Activated CD4-positive, alpha-beta T cell treated with anti-CD3 and anti-CD28 coated beads, Interleukin-2, Interleukin-4, amounts not matched to agents 100 ng/mL and 50 ng/mL, durations not matched to agents 16 hours and 8 hours (primary cell): ENCODE data around the gene UNC13D.
"Not testable (repeated sequence)": the region's sequence is repeated elsewhere in the genome, so short reads cannot be mapped to it uniquely, and the experiment has no call there.

Experiments
- DNase-seq: peaks from one replicate; pipeline ENCODE4 v3.0.0-alpha.2; 2020; ENCODE audit warnings: low spot score

UNC13D gene

DNA sequence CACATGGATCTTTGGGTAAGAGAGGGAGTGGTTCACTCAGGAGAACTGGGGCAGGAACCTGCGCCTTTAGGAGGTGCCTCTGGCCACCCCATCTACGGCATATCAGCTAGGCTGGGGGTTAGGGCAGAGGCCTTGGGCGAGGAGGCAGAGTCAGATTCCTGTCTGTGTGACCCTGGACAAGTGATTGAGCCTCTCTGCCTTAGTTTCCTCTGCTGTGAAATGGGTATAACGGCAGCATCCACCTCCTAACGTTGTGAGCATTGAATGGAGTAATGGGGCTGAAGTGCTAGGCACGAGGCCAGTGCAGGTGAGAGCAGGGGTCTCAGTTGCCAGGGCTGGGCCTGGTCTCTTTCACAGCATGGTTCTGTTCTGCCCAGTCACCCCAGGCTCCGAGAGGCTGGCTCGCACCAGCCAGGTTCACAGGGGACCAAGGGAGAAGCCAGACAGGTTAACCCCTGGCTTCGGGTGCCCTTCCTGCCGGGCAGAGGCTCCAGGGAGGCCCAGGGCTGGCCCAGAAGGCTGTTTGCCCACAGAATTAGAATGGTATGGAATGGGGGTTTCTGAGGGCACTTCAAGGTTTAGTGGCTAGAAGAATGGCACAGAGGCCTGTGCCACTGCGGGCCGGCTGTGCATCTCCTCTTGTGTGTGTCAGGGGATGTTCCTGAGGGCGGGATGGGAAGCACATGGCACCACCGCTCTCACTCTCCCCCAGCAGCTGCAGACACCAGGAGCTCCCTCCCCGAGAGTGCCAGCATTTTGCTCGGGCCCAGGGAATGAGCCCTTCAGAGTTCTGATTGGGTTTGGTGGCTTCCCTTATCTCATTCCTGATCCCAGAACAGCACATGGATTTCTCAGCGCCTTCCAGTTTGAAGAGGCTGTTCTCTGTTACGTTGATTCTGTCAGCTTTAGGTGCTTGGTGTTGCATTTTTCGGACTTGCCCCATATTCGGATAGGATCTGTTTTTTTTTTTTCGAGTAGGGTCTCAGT, 23.8 kb downstream of the UNC13D start:
- DNase-seq = no peak

DNA sequence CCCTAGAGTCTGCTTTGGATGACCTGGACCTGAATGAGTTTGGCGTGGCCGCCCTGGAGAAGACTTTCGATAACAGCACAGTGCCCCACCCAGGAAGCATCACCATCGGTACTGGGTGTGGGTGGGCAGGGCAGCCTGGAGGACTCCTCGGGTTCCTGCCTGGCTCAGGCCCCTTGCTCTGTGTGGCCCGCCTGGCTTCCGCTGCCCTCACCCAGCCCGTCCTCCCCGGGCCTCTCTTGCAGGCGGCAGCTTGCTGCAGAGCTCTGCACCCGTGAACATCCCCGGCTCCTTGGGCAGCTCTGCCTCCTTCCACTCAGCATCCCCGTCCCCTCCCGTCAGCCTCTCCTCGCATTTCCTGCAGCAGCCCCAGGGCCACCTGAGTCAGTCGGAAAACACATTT, 24.5 kb downstream of the UNC13D start:
- no peak for DNase-seq

DNA sequence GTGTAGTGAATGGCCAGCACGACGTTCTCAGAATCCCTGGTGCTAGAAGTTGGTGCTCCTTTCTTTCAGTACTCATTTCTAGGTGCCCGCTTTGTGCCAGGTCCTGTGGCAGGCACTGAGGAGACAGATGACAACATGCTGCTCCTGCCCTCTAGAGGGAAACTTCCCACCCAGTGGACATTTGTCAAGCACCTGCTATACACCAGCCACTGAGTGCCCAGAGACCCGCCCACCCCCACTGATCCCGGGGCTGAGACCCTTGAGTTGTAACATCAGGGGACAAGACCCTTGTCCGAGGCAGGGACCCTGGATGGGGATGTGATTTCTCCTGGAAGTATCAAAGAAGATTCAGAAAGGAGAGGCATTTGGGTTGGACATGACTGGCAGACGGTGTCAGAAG, 25.1 kb downstream of the UNC13D start:
- DNase-seq = no peak

DNA sequence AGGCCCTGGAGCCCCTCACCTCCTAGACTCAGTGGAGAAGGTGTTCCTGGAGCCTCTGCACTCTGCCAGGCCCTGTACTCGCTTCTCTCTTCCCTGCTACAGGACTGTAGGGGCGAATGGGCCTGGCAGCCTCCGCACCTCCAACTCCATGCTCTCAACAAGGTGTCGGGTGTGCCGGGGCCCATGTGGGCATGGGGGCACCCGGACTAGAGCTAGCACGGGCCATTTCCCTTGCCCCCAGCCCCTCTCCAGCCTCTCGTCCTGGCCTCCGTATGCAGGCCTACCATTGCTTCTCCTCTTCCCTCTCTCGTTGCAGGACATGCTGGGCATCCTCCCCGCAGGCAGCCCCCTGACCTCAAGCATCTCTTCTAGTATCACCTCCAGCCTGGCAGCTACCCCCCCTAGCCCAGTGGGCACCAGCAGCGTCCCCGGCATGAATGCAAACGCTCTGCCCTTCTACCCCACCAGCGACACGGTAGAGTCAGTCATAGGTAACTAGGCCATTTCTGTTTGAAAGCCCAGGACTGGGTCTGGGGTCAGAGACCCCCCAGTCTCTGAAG, 25.8 kb downstream of the UNC13D start:
- DNase-seq = no peak

- DNase-seq = no peak
Observed at GRCh38 chr17:75817571-75817970, 26.6 kb downstream of the UNC13D start.

- DNase-seq = no peak
Observed at GRCh38 chr17:75816693-75817092, 27.5 kb downstream of the UNC13D start.

GRCh38 chr17:75815399-75815798, 28.8 kb downstream of the UNC13D start:
- no peak for DNase-seq

DNA sequence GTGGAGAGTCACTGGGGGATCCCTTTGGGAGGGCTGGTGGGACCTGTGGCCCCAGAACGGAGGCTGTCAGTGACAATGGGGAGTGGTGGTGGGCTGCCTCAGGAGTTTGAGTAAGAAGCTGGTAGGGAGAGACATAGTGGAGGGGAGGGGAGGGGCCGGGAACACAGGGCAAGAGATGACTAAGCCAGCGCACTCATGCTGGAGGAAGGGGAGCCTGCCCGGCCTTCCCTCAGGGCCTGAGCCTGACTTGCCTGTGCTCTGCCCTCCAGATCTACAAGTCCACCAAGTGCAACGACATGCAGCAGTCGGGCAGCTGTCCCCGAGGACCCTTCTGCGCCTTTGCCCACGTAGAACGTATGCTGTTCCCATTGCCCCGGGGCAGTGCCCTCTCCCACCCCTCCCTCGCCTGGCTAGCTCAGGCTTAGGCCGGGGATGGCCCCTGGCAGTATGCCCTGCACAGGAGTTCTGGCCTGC, 29.3 kb downstream of the UNC13D start:
- DNase-seq = no peak

DNA sequence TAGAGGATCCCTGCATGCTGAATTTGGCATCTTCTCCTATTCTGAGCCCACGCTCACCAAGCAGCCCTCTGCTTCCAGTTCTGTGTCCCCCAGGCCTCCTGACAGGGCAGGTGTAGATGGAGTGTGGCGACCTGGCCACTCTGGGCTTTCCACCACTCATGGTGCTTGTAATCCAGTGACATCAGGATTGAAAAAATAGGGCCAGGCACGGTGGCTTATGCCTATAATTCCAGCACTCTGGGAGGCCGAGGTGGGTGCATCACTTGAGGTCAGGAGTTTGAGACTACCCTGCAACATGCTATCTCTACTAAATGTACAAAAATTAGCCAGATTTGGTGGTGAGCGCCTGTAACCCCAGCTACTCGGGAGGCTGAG, 30.2 kb downstream of the UNC13D start:
- no peak for DNase-seq

- no peak for DNase-seq
Observed at GRCh38 chr17:75813081-75814020, 30.9 kb downstream of the UNC13D start.

DNA sequence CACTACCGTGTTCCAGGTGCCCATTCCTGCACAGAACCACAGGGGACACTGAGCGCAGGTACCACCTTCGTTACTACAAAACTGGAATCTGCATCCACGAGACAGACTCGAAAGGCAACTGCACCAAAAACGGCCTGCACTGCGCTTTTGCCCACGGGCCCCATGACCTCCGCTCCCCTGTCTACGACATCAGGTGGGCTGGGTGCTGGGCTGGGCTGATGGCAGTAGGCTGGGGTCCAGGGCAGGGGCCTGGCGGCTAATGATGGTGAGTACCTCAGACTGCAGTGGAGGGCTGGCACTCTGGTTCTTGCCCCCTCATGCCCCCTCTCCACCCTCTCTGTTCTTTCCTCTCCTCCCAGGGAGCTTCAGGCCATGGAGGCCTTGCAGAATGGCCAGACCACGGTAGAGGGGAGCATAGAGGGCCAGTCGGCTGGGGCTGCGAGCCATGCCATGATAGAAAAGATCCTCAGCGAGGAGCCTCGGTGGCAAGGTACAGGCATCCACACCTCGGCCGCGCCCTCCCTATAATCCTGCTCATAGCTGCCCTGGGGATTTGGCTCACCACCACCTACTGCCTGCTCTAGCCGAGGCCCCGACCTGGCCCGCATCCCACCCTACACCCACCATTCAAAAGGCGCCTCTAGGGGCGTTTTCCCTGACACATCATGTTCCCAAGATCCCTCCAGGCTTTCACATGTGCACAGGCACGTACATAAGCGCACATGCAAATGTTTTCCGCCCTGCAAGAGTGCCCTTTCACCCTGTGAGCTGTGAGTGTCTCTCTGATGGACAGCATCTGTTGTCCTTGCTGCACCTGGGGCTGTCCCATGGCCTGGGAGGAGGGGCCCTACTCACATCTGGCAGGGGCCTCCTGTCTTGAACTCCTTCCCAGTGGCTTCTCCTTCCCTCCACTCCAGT, 31.8 kb downstream of the UNC13D start:
- DNase-seq = no peak

- DNase-seq = no peak
Observed at GRCh38 chr17:75811174-75811573, 33.0 kb downstream of the UNC13D start.

DNA sequence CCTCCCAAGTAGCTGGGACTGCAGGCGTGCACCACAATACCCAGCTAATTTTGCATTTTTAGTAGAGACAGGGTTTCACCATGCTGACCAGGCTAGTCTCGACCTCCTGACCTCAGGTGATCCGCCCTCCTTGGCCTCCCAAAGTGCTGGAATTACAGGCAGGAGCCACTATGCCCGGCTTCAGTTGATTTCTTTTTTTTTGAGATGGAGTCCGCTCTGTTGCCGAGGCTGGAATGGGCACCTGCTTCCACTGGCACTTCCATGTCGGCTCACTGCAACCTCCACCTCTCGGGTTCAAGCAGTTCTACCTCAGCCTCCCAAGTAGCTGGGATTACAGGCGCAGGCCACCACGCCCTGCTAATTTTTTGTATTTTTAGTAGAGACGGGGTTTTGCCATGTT, 33.4 kb downstream of the UNC13D start:
- not testable (repeated sequence) for DNase-seq

DNA sequence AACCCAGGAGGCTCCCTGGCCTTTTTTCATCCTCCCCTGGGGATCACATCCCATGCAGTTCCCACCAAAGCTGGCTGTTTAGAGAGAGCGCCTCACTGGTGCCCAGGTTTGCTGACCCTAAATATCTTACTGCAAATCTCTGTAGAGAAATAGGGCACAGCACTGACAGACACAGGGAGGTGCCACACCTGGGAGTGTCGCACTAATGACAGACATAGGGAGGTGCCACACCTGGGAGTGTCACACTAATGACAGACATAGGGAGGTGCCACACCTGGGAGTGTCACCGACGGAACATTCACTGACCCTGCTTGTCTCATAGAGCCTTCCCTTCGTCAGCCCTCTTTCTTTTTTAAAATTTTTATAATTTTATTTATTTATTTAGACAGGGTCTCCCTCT, 34.0 kb downstream of the UNC13D start:
- no peak for DNase-seq

- DNase-seq = no peak
Observed at GRCh38 chr17:75809631-75810111, 34.5 kb downstream of the UNC13D start.

DNA sequence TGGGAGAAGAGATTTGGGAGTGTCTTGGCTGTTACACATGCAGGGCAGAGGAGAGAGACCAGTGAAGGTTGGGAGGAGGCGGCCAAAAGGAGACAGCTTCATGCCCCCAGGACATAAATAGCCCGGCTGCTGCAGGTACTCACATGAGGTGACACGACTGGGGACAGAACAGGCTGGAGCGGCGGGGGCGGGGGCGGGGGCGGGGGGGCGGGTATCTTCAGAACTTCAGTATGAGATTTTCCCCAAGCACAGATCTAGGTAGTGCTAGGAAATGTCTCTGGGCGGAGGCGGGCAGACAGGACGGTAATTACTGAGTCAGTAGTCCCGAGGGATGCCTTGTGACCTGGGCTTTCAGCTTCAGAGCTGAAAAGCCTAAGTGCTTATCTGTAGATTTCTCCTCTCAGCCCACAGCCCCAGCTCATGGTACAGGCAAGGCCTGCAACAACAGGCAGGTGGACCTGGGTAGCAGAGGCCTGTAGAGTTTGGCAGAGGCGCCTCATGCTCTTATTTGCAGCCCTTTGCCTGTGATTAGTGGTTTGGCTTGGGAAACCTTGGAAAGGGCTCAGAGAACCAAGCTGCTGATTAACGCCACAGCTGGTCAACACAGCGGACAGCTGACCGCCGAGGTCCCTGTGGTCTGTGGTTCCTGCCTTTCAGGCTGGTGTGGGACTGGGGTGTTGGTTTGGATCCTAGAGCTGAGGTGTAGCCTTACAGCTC, 35.1 kb downstream of the UNC13D start:
- DNase-seq = no peak

- no peak for DNase-seq
Observed at GRCh38 chr17:75808549-75808904, 35.7 kb downstream of the UNC13D start.

- no peak for DNase-seq
Observed at GRCh38 chr17:75807861-75808260, 36.3 kb downstream of the UNC13D start.

DNA sequence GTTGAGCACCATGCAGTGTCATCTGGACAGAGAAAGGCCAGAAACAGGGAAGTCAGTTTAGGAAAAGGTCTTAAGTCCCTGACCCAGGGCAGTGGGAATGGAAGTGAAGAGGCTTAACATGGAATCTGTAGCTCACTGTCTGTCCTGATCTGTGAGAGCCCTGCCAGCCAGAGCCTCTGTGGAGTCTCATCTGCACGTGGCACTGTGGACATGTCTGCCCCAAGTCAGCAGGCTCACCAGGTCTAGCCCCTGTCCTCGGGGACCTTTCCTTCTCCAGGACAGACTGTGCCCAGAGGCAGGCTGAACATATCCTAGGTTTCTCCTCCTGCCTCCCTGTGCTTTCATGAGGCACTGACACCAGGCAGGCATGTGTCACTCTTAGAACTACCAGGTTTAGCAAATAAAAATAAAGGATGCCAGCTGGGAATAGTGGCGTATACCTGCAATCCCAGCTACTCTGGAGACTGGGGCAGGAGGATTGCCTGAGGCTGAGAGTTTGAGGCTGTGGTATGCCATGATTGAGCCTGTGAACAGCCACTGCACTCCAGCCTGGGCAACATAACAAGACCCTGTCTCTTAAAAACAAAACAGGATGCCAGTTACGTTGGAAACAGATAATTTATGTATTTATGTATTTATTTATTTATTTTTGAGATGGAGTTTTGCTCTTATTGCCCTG, 37.2 kb downstream of the UNC13D start:
- no peak for DNase-seq

- DNase-seq = no peak
Observed at GRCh38 chr17:75803883-75804282, 40.3 kb downstream of the UNC13D start.
